ENCODE results near the gene JPH4. TPM values are rescaled to one million over a fixed set of nuclear protein-coding genes. Genes with fewer than 3 reads are reported as not detected.
"Not testable (repeated sequence)": the region's sequence is repeated elsewhere in the genome, so short reads cannot be mapped to it uniquely, and the experiment has no call there.

The JPH4 gene
- total RNA-seq, 1 donor from 2014 or later = 0.13 TPM

DNA sequence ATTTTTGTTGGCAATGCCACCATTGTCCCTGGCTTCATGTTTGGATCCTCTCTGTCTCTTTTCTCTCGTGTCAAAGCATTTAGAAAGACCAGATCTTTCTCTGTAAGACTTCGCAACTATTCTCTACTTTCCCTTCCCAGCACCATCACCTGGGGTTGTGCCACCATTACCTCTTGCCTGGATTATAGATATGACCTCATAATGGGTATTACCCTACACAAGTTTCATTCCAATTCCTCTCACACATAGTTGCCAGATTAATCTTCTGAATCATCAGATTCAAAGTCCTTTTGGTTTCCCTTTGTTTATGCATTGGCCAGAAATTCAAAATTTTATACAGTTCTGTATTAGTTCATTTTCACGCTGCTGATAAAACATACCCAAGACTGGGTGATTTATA lies 30.4 kb upstream of the JPH4 start:
- no peak for DNase-seq (ENCODE audit: low read depth in 2 of 2)

DNA sequence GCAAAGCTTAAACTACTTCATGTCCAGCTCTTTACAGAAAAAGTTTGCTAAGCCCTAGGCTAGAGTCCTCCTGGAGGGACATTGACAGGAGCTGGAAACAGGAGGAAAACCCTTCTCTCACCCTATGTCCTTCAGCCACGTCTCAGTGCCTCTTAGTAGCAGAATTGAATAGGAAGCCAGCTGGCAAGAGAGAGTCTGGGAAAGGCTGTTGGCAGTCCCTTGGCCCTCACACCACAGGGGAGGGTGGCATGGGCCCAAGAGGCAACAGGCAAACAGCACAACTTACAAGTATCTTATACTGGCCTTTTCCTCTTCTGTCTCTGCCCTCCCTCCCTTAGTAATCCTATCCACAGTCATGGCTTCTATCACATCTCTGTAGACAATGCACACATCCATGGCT lies 29.9 kb upstream of the JPH4 start:
- DNase-seq (ENCODE audit: low read depth in 2 of 2) = no peak

DNA sequence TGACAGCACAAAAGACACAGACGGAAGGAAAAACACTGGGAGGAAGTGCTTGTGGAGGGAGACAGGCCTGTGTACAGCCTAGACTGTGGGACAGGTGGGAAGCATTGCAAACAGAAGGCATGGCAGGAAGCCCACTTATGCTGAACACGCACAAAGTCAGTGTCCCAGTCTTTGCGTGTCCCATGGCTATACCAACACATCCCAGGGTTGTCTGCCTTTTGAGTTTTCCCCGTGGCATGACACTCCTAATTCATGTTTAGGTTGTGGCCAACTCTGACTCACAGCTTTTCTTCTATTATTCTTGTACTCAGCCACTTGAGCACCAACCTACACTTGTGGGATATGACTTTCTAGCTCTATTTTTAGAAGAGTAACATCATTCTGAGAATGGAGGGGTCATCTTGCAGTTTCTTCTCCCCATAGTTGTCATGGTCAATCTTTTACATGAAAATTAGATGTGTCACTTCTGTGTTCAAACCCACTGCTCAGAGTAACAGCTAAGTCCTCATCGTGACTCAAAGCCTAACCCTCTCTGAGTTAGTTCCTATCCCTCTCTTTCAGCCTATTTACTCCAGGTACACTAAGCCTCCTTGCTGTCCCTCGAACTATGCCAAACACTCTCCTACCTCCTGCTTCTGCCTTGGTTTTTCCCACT lies 27.5 kb upstream of the JPH4 start:
- DNase-seq (ENCODE audit: low read depth in 2 of 2) = no peak

DNA sequence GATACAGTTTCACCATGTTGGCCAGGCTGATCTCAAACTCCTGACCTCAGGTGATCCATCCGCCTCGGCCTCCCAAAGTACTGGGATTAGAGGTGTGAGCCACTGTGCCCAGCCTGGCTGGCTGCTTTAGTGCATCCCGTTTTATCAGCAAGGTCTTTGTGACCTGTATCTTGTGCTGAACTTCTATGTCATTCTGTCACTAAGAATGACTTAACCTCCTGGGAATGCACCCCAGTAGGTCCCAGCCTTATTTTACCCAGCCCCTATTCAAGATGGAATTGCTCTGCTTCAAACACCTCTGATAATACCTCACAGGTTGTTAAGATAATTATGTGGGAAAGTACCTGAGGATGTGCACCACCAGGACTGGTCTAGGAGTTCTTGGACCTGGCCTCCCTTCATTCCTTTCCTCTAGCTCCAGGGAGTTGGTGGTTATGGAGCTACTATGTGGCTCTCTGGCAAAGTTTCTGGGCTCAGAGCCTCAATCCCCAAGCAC lies 26.1 kb upstream of the JPH4 start:
- no peak for DNase-seq (ENCODE audit: low read depth in 2 of 2)

DNA sequence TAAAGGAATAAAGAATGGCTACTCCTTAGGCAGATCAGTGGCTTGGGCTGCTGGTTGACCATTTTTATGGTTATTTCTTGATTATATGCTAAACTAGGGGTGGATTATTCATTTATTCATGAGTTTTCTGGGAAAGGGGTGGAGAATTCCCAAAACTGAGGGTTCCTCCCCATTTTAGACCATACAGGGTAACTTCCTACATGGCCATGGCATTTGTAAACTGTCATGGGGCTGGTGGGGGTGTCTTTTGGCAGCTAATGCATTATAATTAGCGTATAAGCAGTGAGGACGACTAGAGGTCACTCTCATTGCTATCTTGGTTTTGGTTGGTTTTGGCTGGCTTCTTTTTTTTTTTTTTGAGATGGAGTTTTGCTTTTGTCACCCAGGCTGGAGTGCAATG lies 25.6 kb upstream of the JPH4 start:
- no peak for DNase-seq (ENCODE audit: low read depth in 2 of 2)

DNA sequence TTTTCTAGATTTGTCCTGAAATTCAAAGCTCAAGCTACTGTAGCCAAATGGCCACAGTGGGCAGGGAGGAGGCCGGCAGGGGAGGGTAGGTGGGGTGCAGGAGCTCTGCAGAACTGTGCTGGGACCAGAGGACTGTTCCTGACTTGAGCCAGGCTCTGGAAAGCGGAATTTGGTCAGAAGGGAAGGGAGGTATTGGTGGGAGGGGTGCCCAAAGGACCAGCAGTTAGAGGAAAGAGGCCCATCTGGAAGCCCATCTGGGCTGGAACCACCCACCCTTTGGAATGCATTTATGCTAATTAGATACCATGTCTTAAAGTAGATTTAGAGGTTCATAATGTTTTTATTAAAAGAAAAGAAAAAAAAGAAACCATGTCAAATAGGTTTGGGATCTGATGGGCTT lies 24.5 kb upstream of the JPH4 start:
- no peak for DNase-seq (ENCODE audit: low read depth in 2 of 2)

DNA sequence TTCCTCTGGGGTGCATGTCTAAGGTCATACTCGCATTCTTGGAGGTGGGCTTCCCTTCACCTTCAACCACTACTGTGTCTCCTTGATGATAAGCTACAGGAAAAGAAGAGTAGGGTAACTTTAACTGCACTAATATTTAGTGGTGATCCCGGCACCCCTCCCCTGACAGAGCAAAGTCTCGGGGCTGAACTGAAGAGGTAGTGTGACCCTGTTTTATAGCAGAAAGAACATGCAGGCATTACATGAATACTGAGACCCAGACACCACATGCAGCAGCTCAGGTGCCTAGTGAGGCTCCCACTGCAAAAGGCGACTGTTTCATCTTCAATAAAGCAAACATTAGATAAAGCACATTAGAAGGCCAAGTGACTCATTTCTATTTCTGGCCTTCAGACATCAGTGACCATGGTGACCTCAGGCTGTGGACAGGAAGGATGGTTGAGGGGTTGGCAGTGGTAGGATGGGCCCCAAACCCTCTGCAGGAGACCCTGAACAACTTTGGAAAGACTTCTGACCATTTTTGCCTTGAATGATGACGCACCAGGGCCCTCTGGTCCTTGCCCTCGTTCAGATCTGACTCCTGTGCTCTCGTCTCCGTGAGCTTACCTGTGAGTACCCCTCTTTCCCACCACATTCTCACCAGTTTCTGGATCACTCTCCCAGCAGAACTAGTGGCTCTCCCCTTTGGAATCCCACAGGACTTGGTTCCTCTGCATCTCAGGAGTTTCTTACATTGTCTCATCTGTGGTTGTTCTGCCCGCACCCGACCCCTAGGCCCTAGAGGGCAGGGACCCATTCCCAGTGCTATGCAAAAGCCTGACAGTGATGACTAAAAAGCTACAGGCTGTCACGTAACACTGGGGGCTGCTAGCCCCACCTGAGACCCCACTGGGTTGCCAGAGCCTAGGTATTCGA lies 23.8 kb upstream of the JPH4 start:
- DNase-seq (ENCODE audit: low read depth in 2 of 2) = no peak

DNA sequence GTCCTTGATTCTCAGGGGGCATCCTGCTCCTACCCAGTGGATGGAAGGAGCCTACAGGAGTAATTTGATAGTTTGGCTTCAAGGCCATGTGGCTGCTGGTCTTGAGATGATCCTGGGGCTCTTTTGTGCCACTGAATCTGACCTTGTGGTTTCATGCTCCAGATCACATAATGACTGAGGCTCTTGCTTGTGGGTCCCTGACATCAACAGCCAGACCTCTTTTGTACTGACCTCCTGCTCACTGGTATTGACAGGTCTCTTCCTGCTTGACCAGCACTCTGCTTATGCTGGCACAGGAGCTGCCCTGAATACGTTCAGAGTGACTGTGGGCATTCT lies 23.2 kb upstream of the JPH4 start:
- no peak for DNase-seq (ENCODE audit: low read depth in 2 of 2)

DNA sequence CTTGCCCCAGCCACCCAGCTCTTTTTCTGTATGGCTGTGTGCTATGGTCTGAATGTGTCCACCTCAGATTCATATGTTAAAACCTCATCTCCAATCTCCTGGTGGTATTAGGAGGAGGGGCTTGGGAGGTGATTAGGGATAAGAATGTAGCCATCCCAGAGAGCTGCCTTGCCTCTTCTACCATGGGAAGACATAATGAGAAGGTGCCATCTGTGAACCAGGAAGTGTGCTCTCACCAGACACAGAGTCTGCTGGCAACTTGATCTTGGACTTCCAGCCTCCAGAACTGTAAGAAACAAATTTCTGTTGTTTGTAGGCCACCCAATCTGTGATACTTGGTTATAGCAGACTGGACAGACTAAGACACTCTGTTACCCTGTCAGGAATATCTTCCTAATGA lies 22.8 kb upstream of the JPH4 start:
- no peak for DNase-seq (ENCODE audit: low read depth in 2 of 2)

DNA sequence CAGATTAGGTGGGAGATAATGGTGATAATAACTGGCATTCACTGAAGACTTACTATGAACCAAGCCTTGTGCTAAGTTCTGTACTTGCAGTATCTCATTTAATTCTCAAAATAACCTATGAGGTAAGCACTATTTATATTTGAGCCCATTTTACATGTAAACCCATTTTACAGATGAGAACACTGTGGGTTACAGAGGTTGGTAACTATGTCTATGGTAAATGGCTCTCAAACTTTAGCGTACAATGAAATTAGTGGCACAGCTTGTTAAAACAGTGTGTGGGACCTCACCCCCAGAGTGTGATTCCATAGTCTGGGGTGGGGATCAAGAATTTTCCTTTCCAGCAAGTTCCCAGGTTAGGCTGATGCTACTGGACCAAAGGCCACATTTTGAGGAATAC lies 22.2 kb upstream of the JPH4 start:
- DNase-seq (ENCODE audit: low read depth in 2 of 2) = no peak

DNA sequence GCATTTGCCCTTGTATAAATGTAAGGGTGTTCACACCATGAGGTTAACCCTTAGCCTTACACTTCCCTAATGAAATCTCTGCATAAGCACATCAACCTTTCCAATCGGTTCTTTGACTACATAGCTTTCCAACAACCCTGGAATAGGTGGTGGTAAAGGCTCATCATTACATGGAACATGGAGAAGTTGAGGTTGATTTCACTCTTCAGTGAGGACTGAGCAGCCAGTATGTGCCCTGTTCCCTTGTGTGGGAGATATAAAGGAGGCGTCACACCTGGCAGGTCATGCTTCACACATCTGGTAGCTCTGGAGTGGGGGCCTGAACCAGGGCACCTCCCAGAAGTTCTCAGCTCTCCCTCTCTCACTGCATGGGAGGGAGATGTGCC lies 21.7 kb upstream of the JPH4 start:
- DNase-seq (ENCODE audit: low read depth in 2 of 2) = no peak

DNA sequence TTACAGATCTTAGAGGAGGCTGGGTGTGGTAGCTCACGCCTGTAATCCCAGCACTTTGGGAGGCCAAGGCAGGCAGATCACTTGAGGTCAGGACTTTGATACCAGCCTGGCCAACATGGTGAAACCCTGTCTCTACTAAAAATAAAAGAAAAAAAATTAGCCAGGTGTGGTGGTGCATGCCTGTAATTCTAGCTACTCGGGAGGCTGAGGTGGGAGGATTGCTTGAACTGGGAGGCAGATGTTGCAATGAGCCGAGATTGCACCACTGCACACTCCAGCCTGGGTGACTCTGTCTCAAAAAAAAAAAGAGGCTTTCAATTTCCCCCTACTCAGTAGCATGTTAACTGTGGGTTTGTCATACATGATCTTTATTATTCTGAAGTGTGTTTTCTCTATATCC lies 15.6 kb upstream of the JPH4 start:
- not testable (repeated sequence) for DNase-seq (ENCODE audit: low read depth in 2 of 2)

DNA sequence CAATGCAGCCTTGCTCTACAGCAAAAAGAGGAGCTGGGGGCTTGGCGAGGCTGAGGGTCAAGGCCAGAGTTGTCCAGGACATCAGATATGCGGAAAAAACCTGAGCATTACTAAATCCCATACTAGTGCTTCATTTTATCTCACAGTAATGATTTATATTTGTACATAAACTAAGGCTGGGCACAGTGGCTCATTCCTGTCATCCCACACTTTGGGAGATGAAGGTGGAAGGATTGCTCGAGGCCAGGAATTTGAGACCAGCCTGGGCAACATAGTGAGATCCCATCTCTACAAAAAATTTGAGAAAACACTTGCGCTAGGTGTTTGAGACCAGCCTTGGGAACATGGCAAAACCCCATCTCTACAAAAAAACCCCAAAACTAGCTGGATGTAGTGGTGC lies 11.6 kb upstream of the JPH4 start:
- no peak for DNase-seq (ENCODE audit: low read depth in 2 of 2)

DNA sequence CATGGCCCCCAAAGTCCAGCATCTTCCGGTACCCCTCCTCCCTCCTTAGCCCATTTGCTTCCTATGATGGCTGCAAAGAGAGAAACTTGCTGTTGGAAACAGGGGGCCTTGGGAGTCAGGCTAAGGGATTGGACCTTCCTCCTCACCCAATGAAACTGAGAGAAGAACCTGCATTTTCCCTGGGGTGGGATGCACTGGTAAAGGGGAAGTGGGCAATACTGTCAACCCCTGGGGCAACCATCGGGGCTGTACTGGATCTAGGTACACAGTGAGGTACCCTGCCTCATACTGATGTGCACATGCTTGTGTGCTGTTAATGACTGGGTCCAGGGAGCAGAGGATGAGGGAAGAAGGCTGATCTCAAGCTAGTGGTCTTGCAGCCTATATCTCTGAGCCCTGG lies 11.0 kb upstream of the JPH4 start:
- DNase-seq (ENCODE audit: low read depth in 2 of 2) = no peak

DNA sequence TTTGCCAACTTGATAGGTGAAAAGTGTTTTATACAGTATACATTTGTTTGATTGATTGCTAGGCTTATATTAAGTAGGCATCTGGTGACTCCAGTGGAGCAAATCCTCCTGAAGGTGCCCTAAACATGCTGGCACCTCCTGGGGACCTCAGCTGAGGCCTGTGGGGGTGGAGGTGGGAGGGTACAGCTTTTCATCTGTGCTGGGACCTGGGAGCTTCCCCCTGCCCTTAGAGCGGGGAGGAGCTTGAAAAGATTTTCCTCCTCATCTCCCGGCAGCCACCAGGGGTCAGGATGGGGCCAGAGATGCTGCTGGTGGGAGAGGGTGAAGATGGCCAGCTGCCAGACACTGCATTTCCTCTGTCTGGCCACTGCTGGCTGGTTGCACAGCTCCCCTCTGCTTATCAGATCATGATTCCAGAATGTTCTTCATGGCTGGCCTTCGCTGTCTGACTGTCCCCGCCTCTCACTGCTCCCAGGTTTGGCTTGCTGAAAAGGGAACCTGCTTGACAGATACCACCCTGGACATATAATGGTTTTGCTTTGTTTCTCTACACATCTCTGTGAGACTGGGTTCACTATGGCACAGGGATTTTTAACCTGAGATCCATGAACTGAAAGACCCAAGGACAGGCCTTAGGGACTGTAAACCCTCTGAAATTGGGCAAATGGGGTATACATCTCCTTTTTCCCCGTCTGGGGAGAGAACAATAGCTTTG lies 10.5 kb upstream of the JPH4 start:
- peak; percentile 75 to 90 for DNase-seq (ENCODE audit: low read depth in 2 of 2)

DNA sequence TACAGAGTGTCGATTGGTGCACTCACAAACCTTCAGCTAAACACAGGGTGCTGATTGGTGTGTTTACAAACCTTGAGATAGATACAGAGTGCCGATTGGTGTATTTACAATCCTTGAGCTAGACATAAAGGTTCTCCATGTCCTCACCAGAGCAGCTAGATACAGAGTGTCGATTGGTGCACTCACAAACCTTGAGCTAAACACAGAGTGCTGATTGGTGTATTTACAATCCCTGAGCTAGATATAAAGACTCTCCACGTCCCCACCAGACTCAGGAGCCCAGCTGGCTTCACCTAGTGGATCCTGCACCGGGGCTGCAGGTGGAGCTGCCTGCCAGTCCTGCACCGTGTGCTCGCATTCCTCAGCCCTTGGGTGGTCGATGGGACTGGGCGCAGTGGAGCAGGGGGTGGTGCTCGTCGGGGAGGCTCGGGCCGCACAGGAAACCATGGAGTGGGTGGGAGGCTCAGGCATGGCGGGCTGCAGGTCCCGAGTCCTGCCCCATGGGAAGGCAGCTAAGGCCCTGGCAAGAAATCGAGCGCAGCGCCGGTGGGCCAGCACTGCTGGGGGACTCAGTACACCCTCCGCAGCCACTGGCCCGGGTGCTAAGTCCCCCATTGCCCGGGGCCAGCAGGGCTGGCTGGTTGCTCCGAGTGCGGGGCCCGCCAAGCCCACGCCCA lies 6.1 kb upstream of the JPH4 start:
- DNase-seq (ENCODE audit: low read depth in 2 of 2) = not testable (repeated sequence)

DNA sequence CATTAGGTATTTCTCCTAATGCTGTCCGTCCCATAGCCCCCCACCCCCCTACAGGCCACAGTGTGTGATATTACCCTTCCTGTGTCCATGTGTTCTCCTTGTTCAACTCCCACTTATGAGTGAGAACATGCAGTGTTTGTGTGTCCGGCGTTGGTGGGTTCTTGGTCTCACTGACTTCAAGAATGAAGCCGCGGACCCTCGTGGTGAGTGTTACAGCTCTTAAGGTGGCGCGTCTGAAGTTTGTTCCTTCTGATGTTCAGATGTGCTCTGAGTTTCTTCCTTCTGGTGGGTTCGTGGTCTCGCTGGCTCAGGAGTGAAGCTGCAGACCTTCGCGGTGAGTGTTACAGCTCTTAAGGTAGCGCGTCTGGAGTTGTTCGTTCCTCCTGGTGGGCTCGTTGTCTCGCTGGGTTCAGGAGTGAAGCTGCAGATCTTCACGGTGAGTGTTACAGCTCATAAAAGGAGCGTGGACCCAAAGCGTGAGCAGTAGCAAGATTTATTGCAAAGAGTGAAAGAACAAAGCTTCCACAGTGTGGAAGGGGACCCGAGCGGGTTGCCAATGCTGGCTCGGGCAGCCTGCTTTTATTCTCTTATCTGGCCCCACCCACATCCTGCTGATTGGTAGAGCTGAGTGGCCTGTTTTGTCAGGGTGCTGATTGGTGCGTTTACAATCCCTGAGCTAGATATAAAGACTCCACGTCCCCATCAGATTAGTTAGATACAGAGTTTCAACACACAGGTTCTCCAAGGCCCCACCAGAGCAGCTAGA lies 5.4 kb upstream of the JPH4 start:
- DNase-seq (ENCODE audit: low read depth in 2 of 2) = not testable (repeated sequence)

DNA sequence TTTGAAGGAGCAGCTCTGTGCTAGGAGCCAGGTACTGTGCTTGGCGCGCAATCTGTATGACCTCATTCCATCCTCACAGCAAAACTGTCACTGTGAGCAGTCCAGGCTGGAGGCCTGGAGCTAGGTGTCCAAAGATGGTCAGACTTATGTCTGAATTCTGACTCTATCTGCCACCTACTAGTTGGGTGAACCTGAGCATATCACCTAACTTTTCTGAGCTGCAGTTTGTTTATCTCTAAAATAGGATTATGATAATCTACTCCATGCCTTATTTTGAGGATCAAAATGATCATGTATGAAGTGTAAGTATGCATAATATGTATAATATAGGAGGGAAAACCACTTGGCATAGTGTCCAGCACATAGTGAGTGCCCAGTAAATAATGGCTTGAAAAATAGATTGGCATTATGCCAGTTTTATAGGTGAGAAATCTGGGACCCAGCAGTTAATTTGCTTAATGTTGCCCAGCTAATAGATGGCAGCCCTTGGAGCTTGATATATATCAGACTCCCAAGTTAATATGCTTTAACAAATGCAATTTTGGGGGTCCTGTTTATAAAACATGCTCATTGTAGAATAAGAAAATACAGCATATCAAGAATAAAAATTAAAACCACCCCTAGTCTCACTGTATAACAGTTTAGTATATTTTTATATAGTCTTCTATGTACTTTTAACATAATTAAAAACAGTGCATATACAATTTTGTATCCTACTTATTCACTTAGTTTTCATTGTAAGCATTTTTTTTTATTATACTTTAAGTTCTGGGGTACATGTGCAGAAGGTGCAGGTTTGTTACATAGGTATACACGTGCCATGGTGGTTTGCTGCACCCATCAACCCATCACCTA lies 4.5 kb upstream of the JPH4 start:
- DNase-seq (ENCODE audit: low read depth in 2 of 2) = no peak

DNA sequence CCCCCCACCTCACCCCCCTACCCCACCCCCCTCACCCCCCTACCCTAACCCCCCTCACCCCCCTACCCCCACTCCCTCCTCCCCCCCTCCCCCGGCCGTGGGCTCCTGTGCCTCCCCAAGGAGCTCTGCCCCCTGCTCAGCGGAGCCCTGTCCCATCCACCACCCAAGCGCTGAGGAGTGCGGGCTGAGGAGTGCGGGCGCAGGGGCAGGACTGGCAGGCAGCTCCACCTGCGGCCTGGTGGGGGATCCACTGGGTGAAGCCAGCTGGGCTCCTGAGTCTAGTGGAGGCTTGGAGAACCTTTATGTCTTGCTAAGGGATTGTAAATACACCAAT lies 2.3 kb upstream of the JPH4 start:
- no peak for DNase-seq (ENCODE audit: low read depth in 2 of 2)
